DOHH2 (cell line): ENCODE measurements around the gene CLRN3.

Experiments used
- H3F3A ChIP-seq: fragments of 200-600 bp; sonication (generic), shearing (Covaris generic); 2 replicates; pipeline ENCODE4 v1.6.0; 2016; ENCODE audit warnings: antibody characterized with exemption, mild to moderate bottlenecking; ENCODE audit not compliant: control insufficient read depth, insufficient read depth
- H3K27ac ChIP-seq: fragments of 200-600 bp; sonication (generic); 2 replicates; pipeline ENCODE4 v1.5.1; 2014; ENCODE audit warnings: low read depth, mild to moderate bottlenecking, low read length, moderate library complexity
- H3K27me3 ChIP-seq: fragments of 200-600 bp; sonication (generic); 2 replicates; pipeline ENCODE4 v1.6.1; 2014; ENCODE audit warnings: mild to moderate bottlenecking, low read length, mixed read lengths; ENCODE audit not compliant: control insufficient read depth
- H3K36me3 ChIP-seq: fragments of 200-600 bp; sonication (generic); 2 replicates; pipeline ENCODE4 v1.6.1; 2014; ENCODE audit warnings: mild to moderate bottlenecking, low read length, moderate library complexity, mixed read lengths; ENCODE audit not compliant: control insufficient read depth
- H3K4me1 ChIP-seq: fragments of 200-600 bp; sonication (generic); 2 replicates; pipeline ENCODE4 v1.6.1; 2014; ENCODE audit warnings: mild to moderate bottlenecking, low read length, mixed read lengths; ENCODE audit not compliant: control insufficient read depth
- H3K4me2 ChIP-seq: fragments of 200-600 bp; sonication (generic); 2 replicates; pipeline ENCODE4 v1.6.0; 2014; ENCODE audit warnings: mild to moderate bottlenecking, low read length, moderate library complexity
- H3K4me3 ChIP-seq: fragments of 200-600 bp; sonication (generic); 2 replicates; pipeline ENCODE4 v1.5.1; 2014; ENCODE audit warnings: mild to moderate bottlenecking, low read length, mixed read lengths
- H3K79me2 ChIP-seq: fragments of 200-600 bp; sonication (generic); 2 replicates; pipeline ENCODE4 v1.6.1; 2014; ENCODE audit warnings: mild to moderate bottlenecking, low read length, mixed read lengths; ENCODE audit not compliant: control insufficient read depth
- H3K9me2 ChIP-seq: fragments of 200-600 bp; sonication (generic); replicated peaks from 2 replicates; pipeline ENCODE4 v1.6.1; 2014; ENCODE audit warnings: mild to moderate bottlenecking, low read length, mixed read lengths; ENCODE audit not compliant: control insufficient read depth
- H3K9me3 ChIP-seq: fragments of 200-600 bp; sonication (generic); 2 replicates; pipeline ENCODE4 v1.6.1; 2014; ENCODE audit warnings: antibody characterized with exemption, low read length, mixed read lengths; ENCODE audit not compliant: control insufficient read depth, insufficient read depth
- H4K20me1 ChIP-seq: fragments of 200-600 bp; sonication (generic); 2 replicates; pipeline ENCODE4 v1.6.0; 2014; ENCODE audit warnings: low read depth, mild to moderate bottlenecking, antibody characterized with exemption, low read length, moderate library complexity; ENCODE audit not compliant: control insufficient read depth, insufficient read depth
- CTCF ChIP-seq: fragments of 200-600 bp; sonication (generic); IDR thresholded peaks from one replicate; pipeline ENCODE4 v1.5.1; 2014; ENCODE audit warnings: antibody characterized with exemption, mild to moderate bottlenecking, low read depth, low read length; ENCODE audit not compliant: poor library complexity, severe bottlenecking
- EZH2phosphoT487 ChIP-seq: fragments of 200-600 bp; sonication (generic); IDR thresholded peaks from 2 replicates; pipeline ENCODE4 v1.6.1; 2017; ENCODE audit warnings: borderline replicate concordance, mild to moderate bottlenecking, antibody characterized with exemption, low read length, moderate library complexity, mixed read lengths

The CLRN3 gene

GRCh38 chr10:127853868-127854768, 38.6 kb downstream of the CLRN3 start:
- Histone ChIP-seq H3K4me1 (peaks cover 32% of the 10 kb centered on the region), H3K27ac (peak overlapping the region; percentile 29), H3K36me3 (no peaks in the 10 kb centered on the region), H3K9me3 (no peaks in the 10 kb centered on the region), H3K4me3 (peak overlapping the region; percentile 34), H4K20me1 (no peaks in the 10 kb centered on the region), H3K9me2 (no peaks in the 10 kb centered on the region), H3K4me2 (peak overlapping the region; percentile 68), H3K79me2 (no peaks in the 10 kb centered on the region), H3K27me3 (no peaks in the 10 kb centered on the region), H3F3A (no peaks in the 10 kb centered on the region; the same call in 1 of the 2 replicates)
- peak; percentile 67 for TF ChIP-seq CTCF
- TF ChIP-seq EZH2phosphoT487, result no peak

- Histone ChIP-seq H3K36me3 (no peaks in the 10 kb centered on the region), H3K4me2 (no peak overlapping the region), H4K20me1 (no peaks in the 10 kb centered on the region), H3K9me2 (no peaks in the 10 kb centered on the region), H3K27me3 (no peaks in the 10 kb centered on the region), H3K4me3 (no peak overlapping the region), H3K4me1 (peaks cover 32% of the 10 kb centered on the region), H3K79me2 (no peaks in the 10 kb centered on the region), H3K27ac (no peak overlapping the region), H3K9me3 (no peaks in the 10 kb centered on the region), H3F3A (no peaks in the 10 kb centered on the region; the same call in 1 of the 2 replicates)
- TF ChIP-seq CTCF (no peak), EZH2phosphoT487 (no peak)
Observed at GRCh38 chr10:127852456-127852855, 40.3 kb downstream of the CLRN3 start.

- no peaks in the 10 kb centered on the region for H3K9me3 ChIP-seq
- no peak overlapping the region for H3K27ac ChIP-seq
- H3F3A ChIP-seq, result no peaks in the 10 kb centered on the region; the same call in 1 of the 2 replicates
- H3K36me3 ChIP-seq, result no peaks in the 10 kb centered on the region
- H3K4me1 ChIP-seq, result peaks cover 32% of the 10 kb centered on the region
- no peak overlapping the region for H3K4me3 ChIP-seq
- H3K27me3 ChIP-seq, result no peaks in the 10 kb centered on the region
- H3K4me2 ChIP-seq, result no peak overlapping the region
- no peaks in the 10 kb centered on the region for H4K20me1 ChIP-seq
- H3K79me2 ChIP-seq, result no peaks in the 10 kb centered on the region
- TF ChIP-seq EZH2phosphoT487 (no peak), CTCF (no peak)
- no peaks in the 10 kb centered on the region for H3K9me2 ChIP-seq
Observed at GRCh38 chr10:127851661-127852194, 41.0 kb downstream of the CLRN3 start.
